Stomach (tissue), 4 donors: ENCODE data around the gene SLFN12L.

Experiments used
- EP300 ChIP-seq: sonication (generic); formaldehyde crosslinking; IDR thresholded peaks from one replicate; pipeline ENCODE4 v1.6.1; 2017; ENCODE audit warnings: antibody characterized with exemption
- POLR2A ChIP-seq, 4 donors: fragments of 450-650 bp; IDR thresholded peaks; one replicate each; pipeline ENCODE4 v1.6.1; 2016; ENCODE audit warnings: antibody characterized with exemption in 4 of 4, control low read depth in 2 of 4, mild to moderate bottlenecking in 1 of 4, moderate library complexity in 1 of 4
- POLR2AphosphoS5 ChIP-seq, 3 donors: sonication (generic); formaldehyde crosslinking; IDR thresholded peaks; one replicate each; pipeline ENCODE4 v1.6.1; 2016; ENCODE audit warnings: antibody characterized with exemption in 3 of 3
- TF ChIP-seq, protein P1 (sequence below), 7 experiments: fragments of 450-650 bp in 4 of 7; fragments of 200-600 bp in 3 of 7; sonication (generic) in 3 of 7; IDR thresholded peaks; one replicate each; pipeline ENCODE4 v1.5.1; 2016 to 2019; ENCODE audit warnings: antibody characterized with exemption in 7 of 7, control low read depth in 2 of 7, mild to moderate bottlenecking in 1 of 7

DNA sequence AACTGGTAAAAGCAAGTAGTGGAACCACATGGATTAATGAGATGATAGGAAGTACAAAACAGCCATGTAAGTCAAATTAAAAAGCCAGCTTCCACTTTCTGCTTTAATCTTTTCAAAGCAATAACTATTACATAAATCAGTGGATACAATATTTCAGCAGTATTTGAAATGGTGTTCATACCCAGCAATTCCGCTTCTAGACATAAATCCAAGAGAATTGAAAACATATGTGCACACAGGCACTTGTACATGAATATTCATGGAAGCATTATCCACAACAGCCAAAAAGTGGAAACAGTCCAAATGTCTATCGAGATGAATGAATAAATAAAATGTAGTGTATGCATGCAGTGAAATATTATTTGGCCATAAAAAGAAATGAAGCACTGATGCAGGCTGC, 27.4 kb downstream of the SLFN12L start:
- TF ChIP-seq POLR2A (IDR thresholded peaks at IDR 0.05) (no peak), POLR2AphosphoS5 (IDR thresholded peaks at IDR 0.05) (no peak), EP300 (no peak)
- TF ChIP-seq, protein P1, sequence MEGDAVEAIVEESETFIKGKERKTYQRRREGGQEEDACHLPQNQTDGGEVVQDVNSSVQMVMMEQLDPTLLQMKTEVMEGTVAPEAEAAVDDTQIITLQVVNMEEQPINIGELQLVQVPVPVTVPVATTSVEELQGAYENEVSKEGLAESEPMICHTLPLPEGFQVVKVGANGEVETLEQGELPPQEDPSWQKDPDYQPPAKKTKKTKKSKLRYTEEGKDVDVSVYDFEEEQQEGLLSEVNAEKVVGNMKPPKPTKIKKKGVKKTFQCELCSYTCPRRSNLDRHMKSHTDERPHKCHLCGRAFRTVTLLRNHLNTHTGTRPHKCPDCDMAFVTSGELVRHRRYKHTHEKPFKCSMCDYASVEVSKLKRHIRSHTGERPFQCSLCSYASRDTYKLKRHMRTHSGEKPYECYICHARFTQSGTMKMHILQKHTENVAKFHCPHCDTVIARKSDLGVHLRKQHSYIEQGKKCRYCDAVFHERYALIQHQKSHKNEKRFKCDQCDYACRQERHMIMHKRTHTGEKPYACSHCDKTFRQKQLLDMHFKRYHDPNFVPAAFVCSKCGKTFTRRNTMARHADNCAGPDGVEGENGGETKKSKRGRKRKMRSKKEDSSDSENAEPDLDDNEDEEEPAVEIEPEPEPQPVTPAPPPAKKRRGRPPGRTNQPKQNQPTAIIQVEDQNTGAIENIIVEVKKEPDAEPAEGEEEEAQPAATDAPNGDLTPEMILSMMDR (IDR thresholded peaks at IDR 0.05) = no peak
